ENCODE measurements around the gene ACSL1. TPM values are rescaled to one million over a fixed set of nuclear protein-coding genes. Genes with fewer than 3 reads are reported as not detected.
"Not testable (repeated sequence)": the region's sequence is repeated elsewhere in the genome, so short reads cannot be mapped to it uniquely, and the experiment has no call there.

ACSL1 gene
- polyA plus RNA-seq, 2 of the 4 experiments (the other 2 are of a cell fraction): 10.0 to 12.4 TPM

DNA sequence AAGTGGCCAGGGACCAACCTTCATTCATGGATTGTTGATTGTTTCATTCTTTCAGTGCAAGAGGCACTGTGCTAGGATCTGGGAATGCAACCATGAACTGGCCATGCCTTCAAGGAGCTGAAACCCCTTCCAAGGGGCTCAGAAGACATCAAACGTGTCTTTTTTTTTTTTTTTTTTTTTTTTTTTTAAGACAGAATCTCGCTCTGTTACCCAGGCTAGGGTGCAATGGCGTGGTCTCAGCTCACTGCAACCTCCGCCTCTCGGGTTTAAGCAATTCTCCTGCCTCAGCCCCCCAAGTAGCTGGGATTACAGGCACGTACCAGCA is 13.3 kb upstream of the ACSL1 start:
- ATAC-seq; H3K4me3 ChIP-seq; POLR2A ChIA-PET; FAIRE-seq; DNase-seq (ENCODE audit: low read depth in 1 of 2, low spot score in 1 of 2); H3K9me3 ChIP-seq; CTCF ChIA-PET: not testable (repeated sequence)
- H3K27ac ChIP-seq: peak overlapping the region in 1 of 2 experiments; percentile 45; a peak in 1 of 6 replicates
- H3K4me2 ChIP-seq: peak overlapping the region; percentile 52
- peaks cover 19% of the 10 kb centered on the region for H3K4me1 ChIP-seq
- WGBS (ENCODE audit: missing lambda C conversion rate): 78% methylated on average over 5 of the region's 6 CpGs

DNA sequence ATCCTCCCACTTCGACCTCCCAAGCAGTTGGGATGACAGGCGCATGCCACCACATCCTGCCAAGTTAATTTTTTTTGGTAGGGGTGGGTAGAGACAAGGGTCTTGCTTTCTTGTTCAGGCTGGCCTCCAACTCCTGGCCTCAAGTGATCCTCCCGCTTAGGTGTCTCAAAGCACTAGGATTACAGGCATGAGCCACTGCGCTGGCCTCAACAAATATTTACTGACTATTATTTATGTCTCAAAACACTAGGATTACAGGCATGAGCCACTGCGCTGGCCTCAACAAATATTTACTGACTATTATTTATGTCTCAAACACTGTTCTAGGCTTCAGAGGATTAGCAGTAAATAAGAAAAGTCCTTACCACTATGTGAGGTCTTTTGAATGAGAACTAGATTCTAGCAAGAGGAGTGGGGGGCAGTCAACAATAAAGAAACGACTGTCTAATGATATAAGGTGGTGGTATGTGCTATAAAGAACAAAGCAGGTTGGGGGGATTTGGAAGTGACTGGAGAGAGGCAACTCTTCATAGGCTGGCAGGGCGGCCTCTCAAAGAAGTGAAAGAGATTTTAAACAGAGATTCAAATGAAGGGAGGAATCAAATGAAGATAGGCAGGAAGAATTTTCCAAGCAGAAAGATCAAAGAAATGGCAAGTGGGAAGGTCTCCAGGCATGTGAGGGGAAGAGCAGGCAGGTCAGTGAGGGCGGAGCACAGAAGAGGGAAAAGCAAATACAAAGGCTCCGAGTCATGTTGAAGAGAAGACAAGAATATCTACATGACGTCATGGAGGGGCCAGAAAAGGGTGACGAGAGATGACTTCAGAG is 12.7 kb upstream of the ACSL1 start:
- WGBS (ENCODE audit: missing lambda C conversion rate): 30% methylated on average over 11 of the region's 11 CpGs
- peak overlapping the region in 1 of 2 experiments; percentile 66; a peak in 2 of 6 replicates for H3K27ac ChIP-seq
- ChIA-PET POLR2A (no interaction called here), CTCF (no interaction called here)
- FAIRE-seq (no peak), DNase-seq (ENCODE audit: low read depth in 1 of 2, low spot score in 1 of 2) (peak; percentile 26 to 77), ATAC-seq (peak; percentile 89 to 94)
- no peaks in the 10 kb centered on the region for H3K9me3 ChIP-seq
- H3K4me3 ChIP-seq: no peak overlapping the region
- H3K4me1 ChIP-seq: peaks cover 19% of the 10 kb centered on the region
- H3K4me2 ChIP-seq: peak overlapping the region; percentile 52
- no peak for TF ChIP-seq MAZ (IDR thresholded peaks at IDR 0.05; ENCODE audit: borderline replicate concordance, low read depth, low read length)
- TF ChIP-seq ZNF302 (CRISPR knock-in tag; IDR thresholded peaks at IDR 0.05): no peak
- TF ChIP-seq JUNB (IDR thresholded peaks at IDR 0.05): 0 out of 2 replicates have a peak, but pooled peaks have one; percentile 21
- TF ChIP-seq FOSL2 (IDR thresholded peaks at IDR 0.05): no peak
- TF ChIP-seq FOSL2 (CRISPR knock-in tag; IDR thresholded peaks at IDR 0.05): peak; percentile 53; the same call in 1 of the 2 replicates
- TF ChIP-seq BHLHE40 (IDR thresholded peaks at IDR 0.05; ENCODE audit: low read depth, low read length): no peak
- no peak for TF ChIP-seq GATA3 (IDR thresholded peaks at IDR 0.05; ENCODE audit: borderline replicate concordance)
- TF ChIP-seq, protein P1, sequence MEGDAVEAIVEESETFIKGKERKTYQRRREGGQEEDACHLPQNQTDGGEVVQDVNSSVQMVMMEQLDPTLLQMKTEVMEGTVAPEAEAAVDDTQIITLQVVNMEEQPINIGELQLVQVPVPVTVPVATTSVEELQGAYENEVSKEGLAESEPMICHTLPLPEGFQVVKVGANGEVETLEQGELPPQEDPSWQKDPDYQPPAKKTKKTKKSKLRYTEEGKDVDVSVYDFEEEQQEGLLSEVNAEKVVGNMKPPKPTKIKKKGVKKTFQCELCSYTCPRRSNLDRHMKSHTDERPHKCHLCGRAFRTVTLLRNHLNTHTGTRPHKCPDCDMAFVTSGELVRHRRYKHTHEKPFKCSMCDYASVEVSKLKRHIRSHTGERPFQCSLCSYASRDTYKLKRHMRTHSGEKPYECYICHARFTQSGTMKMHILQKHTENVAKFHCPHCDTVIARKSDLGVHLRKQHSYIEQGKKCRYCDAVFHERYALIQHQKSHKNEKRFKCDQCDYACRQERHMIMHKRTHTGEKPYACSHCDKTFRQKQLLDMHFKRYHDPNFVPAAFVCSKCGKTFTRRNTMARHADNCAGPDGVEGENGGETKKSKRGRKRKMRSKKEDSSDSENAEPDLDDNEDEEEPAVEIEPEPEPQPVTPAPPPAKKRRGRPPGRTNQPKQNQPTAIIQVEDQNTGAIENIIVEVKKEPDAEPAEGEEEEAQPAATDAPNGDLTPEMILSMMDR (IDR thresholded peaks at IDR 0.05): no peak
- TF ChIP-seq, protein P2, sequence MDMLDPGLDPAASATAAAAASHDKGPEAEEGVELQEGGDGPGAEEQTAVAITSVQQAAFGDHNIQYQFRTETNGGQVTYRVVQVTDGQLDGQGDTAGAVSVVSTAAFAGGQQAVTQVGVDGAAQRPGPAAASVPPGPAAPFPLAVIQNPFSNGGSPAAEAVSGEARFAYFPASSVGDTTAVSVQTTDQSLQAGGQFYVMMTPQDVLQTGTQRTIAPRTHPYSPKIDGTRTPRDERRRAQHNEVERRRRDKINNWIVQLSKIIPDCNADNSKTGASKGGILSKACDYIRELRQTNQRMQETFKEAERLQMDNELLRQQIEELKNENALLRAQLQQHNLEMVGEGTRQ (IDR thresholded peaks at IDR 0.05): no peak

DNA sequence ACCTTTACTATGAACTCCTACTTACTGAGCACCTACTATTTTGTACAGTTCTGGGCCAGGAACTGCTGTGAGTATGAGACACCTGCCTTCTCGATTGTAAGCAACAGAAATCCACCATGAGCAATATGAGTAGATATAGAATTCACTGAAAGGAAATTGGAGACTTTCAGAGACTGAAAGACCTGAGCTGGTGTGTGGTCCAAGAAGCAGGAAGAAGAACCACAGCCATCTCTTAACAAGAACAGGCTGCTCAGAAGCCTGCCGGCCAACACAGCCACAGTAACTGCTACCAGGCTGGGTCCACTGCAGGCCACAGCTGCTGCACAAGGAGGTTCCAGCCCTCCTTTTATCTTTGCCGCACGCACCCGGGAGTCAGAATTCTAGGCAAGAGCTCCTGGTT is 10.8 kb upstream of the ACSL1 start:
- TF ChIP-seq, protein P3, sequence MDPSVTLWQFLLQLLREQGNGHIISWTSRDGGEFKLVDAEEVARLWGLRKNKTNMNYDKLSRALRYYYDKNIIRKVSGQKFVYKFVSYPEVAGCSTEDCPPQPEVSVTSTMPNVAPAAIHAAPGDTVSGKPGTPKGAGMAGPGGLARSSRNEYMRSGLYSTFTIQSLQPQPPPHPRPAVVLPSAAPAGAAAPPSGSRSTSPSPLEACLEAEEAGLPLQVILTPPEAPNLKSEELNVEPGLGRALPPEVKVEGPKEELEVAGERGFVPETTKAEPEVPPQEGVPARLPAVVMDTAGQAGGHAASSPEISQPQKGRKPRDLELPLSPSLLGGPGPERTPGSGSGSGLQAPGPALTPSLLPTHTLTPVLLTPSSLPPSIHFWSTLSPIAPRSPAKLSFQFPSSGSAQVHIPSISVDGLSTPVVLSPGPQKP (IDR thresholded peaks at IDR 0.05; ENCODE audit: low read depth, low read length): no peak
- TF ChIP-seq, protein P4, sequence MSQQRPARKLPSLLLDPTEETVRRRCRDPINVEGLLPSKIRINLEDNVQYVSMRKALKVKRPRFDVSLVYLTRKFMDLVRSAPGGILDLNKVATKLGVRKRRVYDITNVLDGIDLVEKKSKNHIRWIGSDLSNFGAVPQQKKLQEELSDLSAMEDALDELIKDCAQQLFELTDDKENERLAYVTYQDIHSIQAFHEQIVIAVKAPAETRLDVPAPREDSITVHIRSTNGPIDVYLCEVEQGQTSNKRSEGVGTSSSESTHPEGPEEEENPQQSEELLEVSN (IDR thresholded peaks at IDR 0.05; ENCODE audit: borderline replicate concordance, low read depth): no peak
- no peak for TF ChIP-seq RNF2 (IDR thresholded peaks at IDR 0.05; ENCODE audit: borderline replicate concordance, low read depth)
- TF ChIP-seq SMC3 (IDR thresholded peaks at IDR 0.05): no peak
- TF ChIP-seq, protein P2 (IDR thresholded peaks at IDR 0.05): no peak
- TF ChIP-seq RAD21 (conservative IDR thresholded peaks at IDR 0.05 in 1 of 2, IDR thresholded peaks at IDR 0.05 in 1 of 2): no peak
- TF ChIP-seq KDM1A (IDR thresholded peaks at IDR 0.05; ENCODE audit: low read depth): no peak
- no peak for TF ChIP-seq NR3C1 (IDR thresholded peaks at IDR 0.05)
- no peak for TF ChIP-seq HOXA7 (CRISPR knock-in tag; IDR thresholded peaks at IDR 0.05)
- TF ChIP-seq RCOR1 (IDR thresholded peaks at IDR 0.05; ENCODE audit: low read depth, low read length): no peak
- TF ChIP-seq, protein P5, sequence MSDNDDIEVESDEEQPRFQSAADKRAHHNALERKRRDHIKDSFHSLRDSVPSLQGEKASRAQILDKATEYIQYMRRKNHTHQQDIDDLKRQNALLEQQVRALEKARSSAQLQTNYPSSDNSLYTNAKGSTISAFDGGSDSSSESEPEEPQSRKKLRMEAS (IDR thresholded peaks at IDR 0.05): no peak
- no peak for TF ChIP-seq POLR2A (IDR thresholded peaks at IDR 0.05; ENCODE audit: low read length)
- no peak for TF ChIP-seq KDM5A (IDR thresholded peaks at IDR 0.05)
- TF ChIP-seq BHLHE40 (IDR thresholded peaks at IDR 0.05; ENCODE audit: low read depth, low read length): no peak
- TF ChIP-seq CBX2 (IDR thresholded peaks at IDR 0.05; ENCODE audit: borderline replicate concordance, low read depth): no peak
- TF ChIP-seq, protein P6, sequence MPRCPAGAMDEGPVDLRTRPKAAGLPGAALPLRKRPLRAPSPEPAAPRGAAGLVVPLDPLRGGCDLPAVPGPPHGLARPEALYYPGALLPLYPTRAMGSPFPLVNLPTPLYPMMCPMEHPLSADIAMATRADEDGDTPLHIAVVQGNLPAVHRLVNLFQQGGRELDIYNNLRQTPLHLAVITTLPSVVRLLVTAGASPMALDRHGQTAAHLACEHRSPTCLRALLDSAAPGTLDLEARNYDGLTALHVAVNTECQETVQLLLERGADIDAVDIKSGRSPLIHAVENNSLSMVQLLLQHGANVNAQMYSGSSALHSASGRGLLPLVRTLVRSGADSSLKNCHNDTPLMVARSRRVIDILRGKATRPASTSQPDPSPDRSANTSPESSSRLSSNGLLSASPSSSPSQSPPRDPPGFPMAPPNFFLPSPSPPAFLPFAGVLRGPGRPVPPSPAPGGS (IDR thresholded peaks at IDR 0.05): no peak
- no peak for ATAC-seq

More for the DNA sequence above, 10.8 kb upstream of the ACSL1 start:
- no peak overlapping the region for H3K4me2 ChIP-seq
- H3K4me1 ChIP-seq: peaks cover 19% of the 10 kb centered on the region
- no peak overlapping the region for H3K27ac ChIP-seq
- no peak for DNase-seq (ENCODE audit: low read depth in 1 of 2, low spot score in 1 of 2)
- ChIA-PET CTCF (interaction anchor here (0.8 kb wide), 1 partner anchor 17 kb away, joined by 3 read pairs; no protein-coding TSS in a partner anchor), POLR2A (interaction anchor here (0.5 kb wide), 1 partner anchor 145 kb away, joined by 7 read pairs; no protein-coding TSS in a partner anchor)
- FAIRE-seq: no peak
- 82% methylated on average over 5 of the region's 5 CpGs for whole genome bisulfite sequencing (ENCODE audit: missing lambda C conversion rate)
- no peak overlapping the region for H3K4me3 ChIP-seq
- no peaks in the 10 kb centered on the region for H3K9me3 ChIP-seq

All from A549 (cell line).